HG02571 (cell line): ENCODE data around the gene RNF157.
"Not testable (repeated sequence)": the region's sequence is repeated elsewhere in the genome, so short reads cannot be mapped to it uniquely, and the experiment has no call there.

Experiments used
- ATAC-seq: cut with Tn5 transposase; IDR thresholded peaks from one replicate; pipeline ENCODE4 v1.9.1; 2021; ENCODE audit warnings: mild to moderate bottlenecking, moderate library complexity; ENCODE audit not compliant: unreplicated experiment

RNF157 gene

DNA sequence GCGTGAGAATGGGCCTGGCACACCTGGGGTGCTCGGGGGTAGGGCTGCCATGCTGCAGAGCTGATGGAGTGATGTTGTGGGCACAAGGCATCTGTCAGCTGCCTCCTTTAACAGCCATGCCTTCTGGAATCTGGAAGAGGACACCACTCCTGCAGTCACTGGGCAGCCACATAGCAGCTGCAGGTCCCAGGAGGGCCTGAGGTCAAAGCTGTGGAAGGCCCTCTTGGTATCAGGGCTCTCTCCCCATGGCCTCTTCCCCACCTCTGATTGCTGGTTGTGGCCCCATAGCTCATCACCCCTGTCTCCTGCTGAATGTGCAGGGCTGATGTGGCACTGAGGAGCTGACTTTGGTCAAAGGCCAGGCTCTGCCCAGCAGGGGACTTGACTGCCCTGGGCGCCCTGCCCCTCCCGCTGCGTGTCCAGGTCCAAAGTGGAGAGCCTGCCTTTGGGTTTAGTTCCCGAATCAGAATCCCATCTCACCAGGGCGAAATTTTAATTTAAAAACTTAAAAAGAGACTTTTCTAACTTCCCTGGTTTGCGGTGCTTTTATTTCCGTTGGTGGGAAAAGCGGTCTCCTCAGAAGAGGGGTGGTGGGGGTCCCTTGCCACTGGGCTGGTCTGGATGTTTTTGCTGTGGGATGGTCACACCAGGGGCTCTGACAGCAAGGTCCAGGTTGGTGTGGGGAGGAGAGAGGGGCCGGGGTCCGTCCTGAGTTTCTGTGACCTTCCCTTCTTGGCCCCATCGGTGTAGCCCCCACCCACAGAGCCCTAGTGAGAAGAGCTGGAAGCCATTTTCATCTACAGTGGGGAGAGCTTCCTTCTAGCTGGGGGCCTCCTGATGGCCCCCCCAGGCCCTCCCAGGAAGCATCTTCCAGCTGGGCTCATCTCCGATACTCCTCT lies 30.7 kb upstream of the RNF157 start:
- peak; percentile 4 for ATAC-seq

DNA sequence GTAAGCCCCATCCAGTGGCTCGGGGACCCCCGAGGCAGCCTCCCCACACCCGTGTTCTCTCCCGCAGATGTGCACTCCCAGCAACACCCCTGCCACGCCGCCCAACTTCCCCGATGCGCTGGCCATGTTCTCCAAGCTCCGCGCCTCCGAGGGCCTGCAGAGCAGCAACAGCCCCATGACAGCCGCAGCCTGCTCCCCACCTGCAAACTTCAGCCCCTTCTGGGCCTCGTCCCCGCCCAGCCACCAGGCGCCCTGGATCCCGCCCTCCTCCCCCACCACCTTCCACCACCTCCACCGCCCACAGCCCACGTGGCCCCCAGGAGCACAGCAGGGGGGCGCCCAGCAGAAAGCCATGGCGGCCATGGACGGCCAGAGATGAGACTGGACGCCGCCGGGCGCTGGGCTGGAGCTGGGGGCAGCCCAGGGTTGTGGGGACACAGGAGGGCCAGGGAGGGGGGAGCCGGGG lies 29.9 kb upstream of the RNF157 start:
- no peak for ATAC-seq

GRCh38 chr17:76268991-76269981 lies 29.0 kb upstream of the RNF157 start:
- ATAC-seq: no peak

DNA sequence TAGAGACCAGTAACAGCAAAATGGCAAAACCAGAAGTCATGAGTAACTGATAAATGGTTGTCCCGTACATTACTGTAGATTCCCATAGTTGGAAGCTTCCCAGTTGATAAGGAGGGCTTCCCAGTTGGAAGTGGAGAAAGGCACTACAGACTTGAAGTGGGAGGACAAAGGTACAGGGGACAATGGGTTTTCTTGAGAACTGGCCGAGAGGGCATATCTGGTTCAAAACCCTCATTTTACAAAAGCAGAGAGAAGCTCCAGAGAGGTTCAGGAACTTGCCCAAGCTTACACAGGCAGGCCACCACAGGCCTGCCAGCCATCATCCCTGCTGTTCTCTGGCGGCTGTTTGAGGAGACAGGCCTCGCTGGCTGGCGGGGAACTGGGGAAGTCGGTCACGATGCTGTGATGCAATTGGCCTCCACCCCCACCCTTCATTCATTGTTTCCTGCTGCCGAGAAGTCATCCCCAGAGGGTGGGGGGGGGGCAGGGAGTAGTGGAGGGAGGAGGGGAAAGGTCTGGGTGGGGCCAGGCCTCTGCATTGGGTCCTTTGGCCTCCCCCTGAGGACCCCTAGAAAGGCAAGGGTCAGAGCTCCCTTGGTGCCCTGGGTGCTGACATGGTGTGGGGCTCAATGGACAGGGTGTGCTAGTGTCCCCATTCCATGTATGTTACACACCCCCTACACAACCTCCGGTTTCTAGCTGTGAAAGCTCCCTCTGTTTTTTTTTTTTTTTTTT lies 27.9 kb upstream of the RNF157 start:
- no peak for ATAC-seq

DNA sequence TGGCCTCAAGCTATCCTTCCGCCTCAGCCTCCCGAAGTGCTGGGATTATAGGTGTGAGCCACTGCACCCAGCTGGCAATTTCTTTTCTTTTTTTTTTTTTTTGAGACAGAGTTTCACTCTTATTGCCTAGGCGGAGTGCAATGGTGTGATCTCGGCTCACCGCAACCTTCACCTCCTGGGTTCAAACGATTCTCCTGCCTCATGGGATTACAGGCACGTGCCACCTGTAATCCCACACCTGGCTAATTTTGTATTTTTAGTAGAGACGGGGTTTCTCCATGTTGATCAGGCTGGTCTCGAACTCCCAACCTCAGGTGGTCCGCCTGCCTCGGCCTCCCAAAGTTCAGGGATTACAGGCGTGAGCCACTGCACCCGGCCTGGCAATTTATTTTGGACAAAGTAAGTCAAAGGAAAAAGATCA lies 27.3 kb upstream of the RNF157 start:
- not testable (repeated sequence) for ATAC-seq

GRCh38 chr17:76267051-76267576 lies 26.8 kb upstream of the RNF157 start:
- ATAC-seq: no peak

DNA sequence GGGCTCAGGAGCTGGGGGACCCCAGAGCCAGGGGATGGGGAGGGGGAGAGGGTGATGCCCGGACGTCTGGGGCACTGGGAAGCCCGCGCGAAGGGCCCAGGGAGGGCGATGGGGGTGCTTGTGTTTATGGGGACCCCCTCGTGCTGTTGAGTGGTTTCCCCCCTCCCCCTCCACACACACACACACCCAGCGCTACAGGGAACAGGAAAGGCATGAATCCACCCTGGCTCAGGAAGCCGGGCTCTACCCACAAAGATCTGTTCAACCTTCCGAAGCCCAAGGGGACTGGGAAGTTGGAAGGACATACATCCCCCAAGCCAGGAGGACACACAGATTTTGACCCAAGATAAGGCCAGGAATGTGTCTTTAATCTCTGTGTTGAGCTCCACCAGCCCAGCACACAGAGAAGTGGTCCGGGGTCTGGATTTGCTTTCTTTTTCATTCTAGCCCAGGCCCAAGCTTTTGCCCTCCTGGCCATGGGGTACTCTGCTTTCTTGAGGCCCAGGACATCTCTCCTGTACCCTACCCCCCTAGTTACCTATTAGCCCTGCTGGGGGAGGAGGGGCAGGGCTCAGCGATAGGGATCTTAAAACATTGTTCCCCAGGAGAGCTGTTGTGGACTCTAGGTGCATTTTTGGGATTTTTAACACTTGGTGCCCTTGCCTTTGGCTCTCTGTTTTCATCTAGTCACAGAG lies 26.1 kb upstream of the RNF157 start:
- ATAC-seq: no peak

GRCh38 chr17:76265624-76266243 lies 25.4 kb upstream of the RNF157 start:
- ATAC-seq: no peak

DNA sequence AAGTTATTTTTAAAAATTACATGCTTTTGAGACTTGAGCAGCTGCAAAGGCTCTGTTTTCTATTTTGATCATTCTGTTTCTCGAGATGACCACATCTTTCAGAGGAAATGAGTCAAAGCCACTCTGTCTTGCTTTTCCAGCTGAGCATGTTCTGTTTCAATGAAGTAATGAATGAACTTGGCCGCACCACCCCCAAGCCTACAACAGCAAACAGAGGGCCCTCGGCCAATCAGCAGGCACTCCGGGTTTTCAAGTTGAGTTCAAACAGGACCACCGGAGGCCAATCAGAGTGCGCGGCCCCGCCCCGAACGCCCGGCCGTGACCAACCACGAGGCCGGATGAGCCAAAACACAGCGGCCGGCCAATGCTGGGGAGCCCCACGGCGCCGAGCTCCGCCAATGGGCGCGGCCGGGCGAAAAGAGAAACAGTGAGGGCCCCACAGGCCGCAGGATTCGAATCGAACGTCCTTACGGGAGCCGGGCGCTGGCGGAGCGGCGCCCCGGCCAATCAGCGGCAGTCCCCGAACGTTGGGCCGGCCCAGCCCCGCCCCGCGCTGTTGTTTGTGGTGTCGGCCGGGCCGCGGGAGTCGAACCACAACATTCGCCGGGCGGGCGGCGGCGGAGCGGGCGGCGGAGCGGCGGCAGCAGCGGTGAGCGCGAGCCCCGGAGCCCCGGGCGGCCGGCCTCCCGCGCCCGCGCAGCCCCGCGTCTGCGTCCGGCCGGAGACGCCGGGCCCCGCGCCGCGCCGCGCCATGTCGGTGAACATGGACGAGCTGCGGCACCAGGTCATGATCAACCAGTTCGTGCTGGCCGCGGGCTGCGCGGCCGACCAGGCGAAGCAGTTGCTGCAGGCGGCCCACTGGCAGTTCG lies 24.7 kb upstream of the RNF157 start, which contains the start of gene UBALD2:
Gene UBALD2, plus strand, starts transcription at position 594 of the 869 bp plus-strand sequence. Its CDS starts 158 bp downstream, at position 752.
- ATAC-seq: peak; percentile 71

DNA sequence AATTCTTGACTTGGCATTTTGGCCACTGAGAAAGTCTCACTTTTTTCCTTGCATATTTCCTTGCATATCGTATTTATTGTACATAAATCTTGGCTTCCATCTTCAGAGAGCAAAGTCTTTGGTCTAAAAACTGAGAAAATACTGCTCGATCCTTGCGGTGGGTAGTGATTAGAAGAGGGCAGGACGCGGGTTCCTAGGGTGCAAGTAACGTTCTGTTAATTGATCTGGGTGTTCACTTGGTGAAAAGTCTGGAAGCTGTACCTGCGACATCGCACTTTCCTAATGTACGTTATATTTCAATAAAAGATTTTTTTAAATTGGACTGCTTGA lies 24.1 kb upstream of the RNF157 start:
- no peak for ATAC-seq

GRCh38 chr17:76263896-76264295 lies 23.6 kb upstream of the RNF157 start:
- ATAC-seq: no peak

GRCh38 chr17:76262732-76263344 lies 22.5 kb upstream of the RNF157 start:
- no peak for ATAC-seq

- ATAC-seq: no peak
Observed at GRCh38 chr17:76261421-76262215, 21.3 kb upstream of the RNF157 start.

DNA sequence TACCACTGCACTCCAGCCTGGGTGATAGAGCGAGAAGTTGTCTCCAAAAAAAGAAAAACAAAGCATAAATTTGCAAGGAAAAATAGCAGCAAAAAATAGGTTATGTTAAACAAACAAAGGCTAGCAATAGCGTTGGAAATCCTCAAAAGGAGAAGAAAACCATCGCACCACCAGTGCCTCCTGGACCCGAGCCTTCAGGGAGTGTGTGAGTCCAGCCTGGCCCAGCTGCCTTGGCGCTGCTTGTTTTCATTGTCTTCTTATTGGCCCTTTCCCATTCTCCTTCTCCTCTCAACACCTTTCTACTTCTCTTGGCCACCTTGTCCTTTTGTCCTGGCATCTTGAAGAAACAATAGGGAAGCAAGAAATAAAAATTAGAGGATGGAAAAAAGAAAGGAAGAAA lies 20.4 kb upstream of the RNF157 start:
- ATAC-seq: no peak

DNA sequence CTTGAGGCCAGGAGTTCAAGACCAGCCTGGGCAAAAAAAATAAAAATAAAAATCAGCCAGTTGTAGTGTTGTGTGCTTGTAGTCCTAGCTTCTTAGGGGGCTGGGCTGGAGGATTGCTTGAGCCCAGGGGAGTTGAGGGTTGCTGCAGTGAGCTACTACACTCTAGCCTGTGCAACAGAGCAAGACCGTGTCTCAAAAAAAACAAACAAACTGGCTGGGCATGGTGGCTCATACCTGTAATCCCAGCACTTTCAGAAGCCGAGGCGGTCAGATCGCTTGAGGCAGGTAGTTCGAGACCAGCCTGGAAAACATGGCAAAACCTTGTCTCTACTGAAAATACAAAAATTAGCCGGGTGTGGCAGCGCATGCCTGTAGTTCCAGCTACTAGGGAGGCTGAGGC lies 19.9 kb upstream of the RNF157 start:
- no peak for ATAC-seq

DNA sequence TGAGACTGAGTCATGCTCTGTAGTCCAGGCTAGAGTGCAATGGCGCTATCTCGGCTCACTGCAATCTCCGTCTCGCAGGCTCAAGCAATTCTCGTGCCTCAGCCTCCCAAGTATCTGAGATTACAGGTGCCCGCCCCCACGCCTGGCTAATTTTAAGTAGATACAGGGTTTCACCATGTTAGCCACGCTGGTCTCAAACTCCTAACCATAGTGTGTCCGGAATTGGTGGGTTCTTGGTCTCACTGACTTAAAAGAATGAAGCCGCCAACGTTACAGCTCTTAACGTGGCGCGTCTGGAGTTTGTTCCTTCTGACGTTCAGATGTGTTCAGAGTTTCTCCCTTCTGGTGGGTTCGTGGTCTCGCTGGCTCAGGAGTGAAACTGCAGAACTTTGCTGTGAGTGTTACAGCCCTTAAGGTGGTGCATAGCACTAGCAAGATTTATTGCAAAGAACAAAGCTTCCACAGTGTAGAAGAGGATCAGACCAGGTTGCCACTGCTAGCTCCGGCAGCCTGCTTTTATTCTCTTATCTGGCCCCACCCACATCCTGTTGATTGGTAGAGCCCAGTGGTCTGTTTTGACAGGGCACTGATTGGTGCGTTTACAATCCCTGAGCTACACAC lies 16.2 kb upstream of the RNF157 start:
- ATAC-seq: not testable (repeated sequence)
